Non-pigmented ciliary epithelial cell (primary cell): ENCODE results near the gene CAMSAP2.

Experiments
- DNase-seq: peaks from one replicate; pipeline ENCODE4 v3.0.0-alpha.2; 2010; ENCODE audit warnings: low read depth

The CAMSAP2 gene

GRCh38 chr1:200738327-200738948, at the start of gene CAMSAP2:
TSS of gene CAMSAP2 (plus strand) at chr1:200738893. CDS start at chr1:200739828, 935 bp downstream.
- DNase-seq, result peak; percentile 49

GRCh38 chr1:200692316-200692715, 46.4 kb upstream of the CAMSAP2 start:
- no peak for DNase-seq

- no peak for DNase-seq
These were observed 45.4 kb upstream of the CAMSAP2 start for GRCh38 chr1:200693327-200693726.

GRCh38 chr1:200694738-200695137, 44.0 kb upstream of the CAMSAP2 start:
- DNase-seq, result no peak

- DNase-seq, result no peak
These were observed 38.8 kb upstream of the CAMSAP2 start for GRCh38 chr1:200699871-200700270.

GRCh38 chr1:200704986-200705500, 33.6 kb upstream of the CAMSAP2 start:
- no peak for DNase-seq

- no peak for DNase-seq
These were observed 32.4 kb upstream of the CAMSAP2 start for GRCh38 chr1:200706111-200706814.

GRCh38 chr1:200707116-200707515, 31.6 kb upstream of the CAMSAP2 start:
- DNase-seq, result no peak

GRCh38 chr1:200708161-200708560, 30.5 kb upstream of the CAMSAP2 start:
- no peak for DNase-seq

GRCh38 chr1:200708769-200709168, 29.9 kb upstream of the CAMSAP2 start:
- peak; percentile 5 for DNase-seq

- no peak for DNase-seq
These were observed 28.5 kb upstream of the CAMSAP2 start for GRCh38 chr1:200710166-200710565.

- DNase-seq, result no peak
These were observed 24.0 kb upstream of the CAMSAP2 start for GRCh38 chr1:200714504-200715187.

GRCh38 chr1:200720199-200720598, 18.5 kb upstream of the CAMSAP2 start:
- no peak for DNase-seq

GRCh38 chr1:200724064-200724463, 14.6 kb upstream of the CAMSAP2 start:
- DNase-seq, result no peak

GRCh38 chr1:200727257-200727656, 11.4 kb upstream of the CAMSAP2 start:
- DNase-seq, result no peak

- no peak for DNase-seq
These were observed 8.8 kb upstream of the CAMSAP2 start for GRCh38 chr1:200729863-200730262.

GRCh38 chr1:200731654-200732332, 6.9 kb upstream of the CAMSAP2 start:
- no peak for DNase-seq

- no peak for DNase-seq
These were observed 6.3 kb upstream of the CAMSAP2 start for GRCh38 chr1:200732438-200732837.

GRCh38 chr1:200733907-200734306, 4.8 kb upstream of the CAMSAP2 start:
- no peak for DNase-seq

- DNase-seq, result no peak
These were observed 924 bp upstream of the CAMSAP2 start for GRCh38 chr1:200737647-200738291.

- DNase-seq, result no peak
These were observed 407 bp downstream of the CAMSAP2 start for GRCh38 chr1:200738949-200739651.
